Kidney (tissue), 14 donors: ENCODE results near the gene PHYHIPL. TPM values are rescaled to one million over a fixed set of nuclear protein-coding genes. Genes with fewer than 3 reads are reported as not detected.

ENCODE experiments used
- DNase-seq, 5 donors: peaks; one replicate each; pipeline ENCODE4 v3.0.0-alpha.2; 2013 to 2020
- FAIRE-seq: peaks from 2 replicates; lab custom pipeline; 2012; peaks lifted over from hg19 to GRCh38; lab: Jason Lieb, UNC
- H3K27ac ChIP-seq, 2 donors: one replicate each; pipeline ENCODE4 v1.7.0; 2013; ENCODE audit warnings: low read depth in 2 of 2, low read length in 2 of 2, inconsistent platforms in 1 of 2
- H3K27me3 ChIP-seq: one replicate; pipeline ENCODE4 v1.7.1; 2013; ENCODE audit warnings: low read length, inconsistent platforms; ENCODE audit not compliant: control insufficient read depth, insufficient read depth
- H3K36me3 ChIP-seq, 3 donors: one replicate each; pipeline versions ENCODE4 v1.7.0 to v1.7.1; 2013; ENCODE audit warnings: low read length in 3 of 3, control low read depth in 1 of 3, inconsistent platforms in 1 of 3; ENCODE audit not compliant: insufficient read depth in 3 of 3, control insufficient read depth in 2 of 3
- H3K4me1 ChIP-seq, 3 donors: one replicate each; pipeline versions ENCODE4 v1.7.0 to v1.7.1; 2013; ENCODE audit warnings: low read length in 3 of 3, inconsistent platforms in 1 of 3, low read depth in 1 of 3; ENCODE audit not compliant: control insufficient read depth in 2 of 3, insufficient read depth in 2 of 3
- H3K4me3 ChIP-seq, 3 donors: one replicate each; pipeline versions ENCODE4 v1.7.0 to v1.8.1; 2013; ENCODE audit warnings: low read length in 3 of 3, control low read depth in 1 of 3, inconsistent platforms in 1 of 3
- H3K9ac ChIP-seq, 3 donors: one replicate each; pipeline versions ENCODE4 v1.7.0 to v1.7.1; 2013; ENCODE audit warnings: low read length in 3 of 3, control low read depth in 1 of 3, inconsistent platforms in 1 of 3
- H3K9me3 ChIP-seq, 3 donors: one replicate each; pipeline versions ENCODE4 v1.7.0 to v1.7.1; 2013; ENCODE audit warnings: low read length in 3 of 3, control low read depth in 1 of 3, inconsistent platforms in 1 of 3; ENCODE audit not compliant: control insufficient read depth in 2 of 3, insufficient read depth in 1 of 3
- CTCF ChIP-seq: IDR thresholded peaks from 3 replicates; pipeline ENCODE4 v1.5.1; 2012; ENCODE audit warnings: mild to moderate bottlenecking, moderate library complexity, borderline replicate concordance; ENCODE audit not compliant: insufficient read depth; ENCODE audit errors: extremely low read depth
- intact Hi-C: fragments of 100-400 bp; cut with DNase I; formaldehyde crosslinking; loops from one replicate; pipeline ENCODE4 v1.11.1; 2022
- polyA plus RNA-seq: library from polyadenylated mRNA; stranded (reverse); fragments of 350-450 nt; fragmentation: Illumina TruSeq; extraction: RNeasy Lipid Tissue Mini Kit (QIAGEN cat#74804); gene quantifications from one replicate; pipeline ENCODE4 v1.2.3, GENCODE V29; 2014; ENCODE audit warnings: low read depth, low replicate concordance; ENCODE audit not compliant: insufficient read depth
- total RNA-seq: library from RNA; stranded (reverse); fragmentation: NEBNext Ultra II Directional; extraction: Animal tissue kit (Norgen Biotek cat#: 25700); gene quantifications from one replicate; pipeline ENCODE4 v1.2.1, GENCODE V29; 2021
- donor health status: control.
- donor health status: control.
- donor health status: control.
- donor health status: control.
- donor health status: control.
- donor health status: DM: yes; HTN: yes; CAD: no.
- donor health status: Normal renal cell carcinoma (clear cell type).

The PHYHIPL gene
- total and polyA plus RNA-seq, 2 donors from 2014 or later: 12.0 to 19.2 TPM

- Histone ChIP-seq H3K4me1 (no peaks in the 10 kb centered on the region), H3K9ac (no peak overlapping the region), H3K4me3 (no peak overlapping the region), H3K27me3 (no peaks in the 10 kb centered on the region), H3K9me3 (no peaks in the 10 kb centered on the region), H3K27ac (no peak overlapping the region), H3K36me3 (no peaks in the 10 kb centered on the region)
- FAIRE-seq (no peak), DNase-seq (no peak)
- no peak for TF ChIP-seq CTCF
- intact Hi-C loops: no loop called here
Observed at GRCh38 chr10:59206204-59206720, 29.8 kb downstream of the PHYHIPL start.

GRCh38 chr10:59212301-59212798 is 35.9 kb downstream of the PHYHIPL start:
- Histone ChIP-seq H3K9me3 (no peaks in the 10 kb centered on the region), H3K36me3 (no peaks in the 10 kb centered on the region), H3K9ac (no peak overlapping the region), H3K27me3 (no peaks in the 10 kb centered on the region), H3K4me1 (no peaks in the 10 kb centered on the region), H3K27ac (no peak overlapping the region), H3K4me3 (no peak overlapping the region)
- intact Hi-C loops: no loop called here
- no peak for FAIRE-seq
- no peak for TF ChIP-seq CTCF
- peak in 1 of 5 donors; percentile 10 for DNase-seq

DNA sequence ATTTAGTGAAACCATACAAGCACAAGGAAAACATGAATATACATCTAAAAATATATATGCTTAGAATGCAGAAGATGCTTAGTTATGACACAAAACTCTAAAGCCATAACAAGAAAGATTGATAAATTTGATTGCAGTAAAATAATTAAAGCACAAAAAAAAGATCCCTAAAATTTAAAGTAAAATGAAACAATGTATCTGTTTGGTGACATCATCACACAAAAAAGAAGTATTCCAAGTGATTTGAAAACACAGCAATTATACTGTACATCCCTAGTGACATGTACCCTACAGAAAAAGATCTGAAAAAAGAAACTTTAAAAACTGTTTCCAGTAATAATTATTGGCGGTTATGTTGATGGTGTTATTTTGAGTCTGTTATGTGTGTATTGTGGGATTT is 37.7 kb downstream of the PHYHIPL start:
- H3K27me3 ChIP-seq: no peaks in the 10 kb centered on the region
- no peak overlapping the region for H3K27ac ChIP-seq
- H3K36me3 ChIP-seq: no peaks in the 10 kb centered on the region
- FAIRE-seq (peak; percentile 38), DNase-seq (no peak)
- no peaks in the 10 kb centered on the region for H3K4me1 ChIP-seq
- H3K4me3 ChIP-seq: no peak overlapping the region
- TF ChIP-seq CTCF: no peak
- H3K9me3 ChIP-seq: no peaks in the 10 kb centered on the region
- no peak overlapping the region for H3K9ac ChIP-seq
- intact Hi-C loops: no loop called here
